PC-3 (cell line): ENCODE measurements around the gene ZMYM2.

Source experiments
- CTCF ChIP-seq: fragments of 300-600 bp; sonication (generic); conservative IDR thresholded peaks from 2 replicates; pipeline ENCODE4 v1.5.1; 2017; ENCODE audit warnings: antibody characterized with exemption, low read depth, mild to moderate bottlenecking, low read length
- EZH2 ChIP-seq: fragments of 300-600 bp; sonication (generic); IDR thresholded peaks from one replicate; pipeline ENCODE4 v1.6.1; 2017; ENCODE audit warnings: antibody characterized with exemption, mild to moderate bottlenecking, low read length; ENCODE audit not compliant: unreplicated experiment

GRCh38 chr13:20016649-20017364, 58.3 kb downstream of the ZMYM2 start:
- TF ChIP-seq CTCF (no peak), EZH2 (no peak)
